ENCODE measurements around the gene CCNF.
A peak's percentile ranks its signal among the peaks of the same experiment; 100 is the strongest.
"Not testable (repeated sequence)": the region's sequence is repeated elsewhere in the genome, so short reads cannot be mapped to it uniquely, and the experiment has no call there.

The CCNF gene, protein sequence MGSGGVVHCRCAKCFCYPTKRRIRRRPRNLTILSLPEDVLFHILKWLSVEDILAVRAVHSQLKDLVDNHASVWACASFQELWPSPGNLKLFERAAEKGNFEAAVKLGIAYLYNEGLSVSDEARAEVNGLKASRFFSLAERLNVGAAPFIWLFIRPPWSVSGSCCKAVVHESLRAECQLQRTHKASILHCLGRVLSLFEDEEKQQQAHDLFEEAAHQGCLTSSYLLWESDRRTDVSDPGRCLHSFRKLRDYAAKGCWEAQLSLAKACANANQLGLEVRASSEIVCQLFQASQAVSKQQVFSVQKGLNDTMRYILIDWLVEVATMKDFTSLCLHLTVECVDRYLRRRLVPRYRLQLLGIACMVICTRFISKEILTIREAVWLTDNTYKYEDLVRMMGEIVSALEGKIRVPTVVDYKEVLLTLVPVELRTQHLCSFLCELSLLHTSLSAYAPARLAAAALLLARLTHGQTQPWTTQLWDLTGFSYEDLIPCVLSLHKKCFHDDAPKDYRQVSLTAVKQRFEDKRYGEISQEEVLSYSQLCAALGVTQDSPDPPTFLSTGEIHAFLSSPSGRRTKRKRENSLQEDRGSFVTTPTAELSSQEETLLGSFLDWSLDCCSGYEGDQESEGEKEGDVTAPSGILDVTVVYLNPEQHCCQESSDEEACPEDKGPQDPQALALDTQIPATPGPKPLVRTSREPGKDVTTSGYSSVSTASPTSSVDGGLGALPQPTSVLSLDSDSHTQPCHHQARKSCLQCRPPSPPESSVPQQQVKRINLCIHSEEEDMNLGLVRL

DNA sequence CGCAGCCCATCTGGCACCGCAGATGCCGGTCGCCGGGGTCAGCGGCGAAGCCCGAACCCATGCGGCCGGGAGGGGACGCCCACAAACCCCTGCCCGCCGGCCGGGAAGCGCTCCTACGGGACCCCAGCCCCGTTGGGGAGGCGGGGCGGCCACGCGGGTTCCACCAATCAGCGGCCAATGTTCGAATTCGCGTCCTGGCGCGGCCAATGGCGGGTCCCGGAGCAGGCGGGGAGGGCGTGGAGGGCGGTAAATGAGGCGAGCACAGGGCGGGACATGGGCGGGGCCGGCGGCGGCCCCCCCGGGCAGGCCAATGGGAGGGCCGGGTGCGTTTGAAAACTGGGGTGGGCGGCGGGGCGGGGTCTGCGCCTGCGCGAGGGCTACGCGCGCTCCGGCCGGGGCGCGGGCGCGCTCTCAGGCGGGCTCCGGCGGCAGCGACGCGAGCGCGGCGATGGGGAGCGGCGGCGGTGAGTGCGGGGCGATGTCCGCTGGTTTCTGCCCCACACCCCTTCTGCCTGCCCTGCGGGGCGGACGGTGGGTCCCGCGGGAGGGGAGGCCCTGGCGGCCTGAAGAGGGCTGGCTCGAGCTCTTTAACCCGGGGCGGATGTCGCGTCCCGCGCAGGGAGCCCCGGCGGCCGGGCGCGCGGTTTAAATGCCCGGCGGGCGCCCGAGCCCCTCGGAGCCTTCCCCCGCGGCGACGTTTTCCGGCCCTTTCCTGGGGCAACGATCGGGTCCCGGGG, at the start of gene CCNF:
Gene CCNF, plus strand, starts transcription at position 414 of the 737 bp plus-strand sequence. Its CDS starts 35 bp downstream, at position 449.
- TF ChIP-seq, protein P1, sequence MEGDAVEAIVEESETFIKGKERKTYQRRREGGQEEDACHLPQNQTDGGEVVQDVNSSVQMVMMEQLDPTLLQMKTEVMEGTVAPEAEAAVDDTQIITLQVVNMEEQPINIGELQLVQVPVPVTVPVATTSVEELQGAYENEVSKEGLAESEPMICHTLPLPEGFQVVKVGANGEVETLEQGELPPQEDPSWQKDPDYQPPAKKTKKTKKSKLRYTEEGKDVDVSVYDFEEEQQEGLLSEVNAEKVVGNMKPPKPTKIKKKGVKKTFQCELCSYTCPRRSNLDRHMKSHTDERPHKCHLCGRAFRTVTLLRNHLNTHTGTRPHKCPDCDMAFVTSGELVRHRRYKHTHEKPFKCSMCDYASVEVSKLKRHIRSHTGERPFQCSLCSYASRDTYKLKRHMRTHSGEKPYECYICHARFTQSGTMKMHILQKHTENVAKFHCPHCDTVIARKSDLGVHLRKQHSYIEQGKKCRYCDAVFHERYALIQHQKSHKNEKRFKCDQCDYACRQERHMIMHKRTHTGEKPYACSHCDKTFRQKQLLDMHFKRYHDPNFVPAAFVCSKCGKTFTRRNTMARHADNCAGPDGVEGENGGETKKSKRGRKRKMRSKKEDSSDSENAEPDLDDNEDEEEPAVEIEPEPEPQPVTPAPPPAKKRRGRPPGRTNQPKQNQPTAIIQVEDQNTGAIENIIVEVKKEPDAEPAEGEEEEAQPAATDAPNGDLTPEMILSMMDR (IDR thresholded peaks at IDR 0.05; ENCODE audit: low read depth, low read length): no peak
- DNase-seq (ENCODE audit: low read depth in 2 of 2): peak; percentile 94 to 97
- H3K4me3 ChIP-seq (replicated peaks in 1 of 2; ENCODE audit: low read depth in 2 of 2, low read length in 2 of 2): peak within 1 kb of the TSS; percentile 66 to 75

DNA sequence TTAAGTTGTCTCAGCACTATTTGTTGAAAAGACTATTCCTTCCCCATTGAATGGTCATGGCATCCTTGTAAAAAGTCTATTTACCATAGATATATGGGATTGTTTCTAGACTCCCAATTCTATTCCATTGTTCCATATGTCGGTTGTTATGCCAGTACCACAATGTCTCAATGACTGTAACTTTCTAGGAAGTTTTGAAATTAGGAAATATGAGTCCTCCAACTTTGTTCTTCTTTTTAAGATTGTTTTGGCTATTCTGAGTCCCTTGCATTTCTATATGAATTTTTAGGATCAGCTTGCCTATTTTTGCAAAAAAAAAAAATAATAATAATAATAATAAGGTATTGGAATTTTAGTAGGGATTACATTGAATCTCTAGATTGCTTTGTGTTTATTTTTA, 45.7 kb upstream of the CCNF start:
- no peak overlapping the region for H3K4me3 ChIP-seq (replicated peaks in 1 of 2; ENCODE audit: low read depth in 2 of 2, low read length in 2 of 2)
- TF ChIP-seq, protein P1 (IDR thresholded peaks at IDR 0.05; ENCODE audit: low read depth, low read length): no peak
- DNase-seq (ENCODE audit: low read depth in 2 of 2): no peak

DNA sequence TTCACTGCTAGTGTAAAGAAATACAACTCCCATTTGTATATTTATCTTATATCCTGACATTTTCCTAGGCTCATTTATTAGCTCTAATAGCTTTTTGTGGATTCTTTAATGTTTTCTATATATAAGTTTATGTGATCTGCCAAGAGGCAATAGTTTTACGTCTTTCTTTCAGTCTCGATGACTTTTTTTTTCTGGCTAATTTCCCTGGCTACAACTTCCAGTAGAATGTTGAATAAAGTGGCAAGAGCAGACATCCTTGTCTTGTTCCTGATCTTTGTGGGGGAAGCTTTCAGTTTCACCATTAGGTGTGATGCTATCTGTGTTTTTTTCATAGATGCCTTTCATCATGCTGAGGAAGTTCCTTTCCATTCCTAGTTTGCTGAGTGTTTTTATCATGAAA, 44.8 kb upstream of the CCNF start:
- TF ChIP-seq, protein P1 (IDR thresholded peaks at IDR 0.05; ENCODE audit: low read depth, low read length): no peak
- DNase-seq (ENCODE audit: low read depth in 2 of 2): no peak
- H3K4me3 ChIP-seq (replicated peaks in 1 of 2; ENCODE audit: low read depth in 2 of 2, low read length in 2 of 2): no peak overlapping the region

DNA sequence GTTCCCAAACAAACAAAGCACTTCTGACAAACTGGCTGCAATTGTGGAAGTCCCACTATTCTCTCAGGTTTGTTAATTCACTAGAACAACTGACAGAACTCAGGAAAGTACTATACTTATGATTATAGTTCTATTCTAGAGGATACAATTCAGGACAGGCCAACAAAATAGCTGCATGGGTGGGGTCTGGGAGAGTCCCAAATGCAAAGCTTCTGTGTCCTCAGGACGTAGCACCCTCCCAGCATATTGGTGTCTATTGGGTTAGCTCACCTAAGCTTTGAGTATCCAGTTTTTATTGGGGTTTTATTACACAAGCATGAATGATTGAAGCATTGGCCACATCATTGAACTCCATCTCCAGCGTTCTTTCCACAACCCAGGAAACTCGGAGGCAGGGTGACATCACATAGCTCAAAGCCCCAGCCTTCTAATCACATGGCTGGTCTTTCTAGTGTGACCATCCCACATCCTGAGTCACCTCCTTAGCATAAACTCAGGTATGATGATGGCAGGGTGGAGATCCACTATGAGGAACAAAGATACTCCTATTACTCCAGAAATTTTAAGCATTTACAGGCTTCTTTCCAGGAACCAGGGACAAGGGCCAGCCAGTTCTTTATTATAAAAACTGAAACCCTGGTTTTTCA, 43.9 kb upstream of the CCNF start:
- H3K4me3 ChIP-seq (replicated peaks in 1 of 2; ENCODE audit: low read depth in 2 of 2, low read length in 2 of 2): no peak overlapping the region
- TF ChIP-seq, protein P1 (IDR thresholded peaks at IDR 0.05; ENCODE audit: low read depth, low read length): no peak
- DNase-seq (ENCODE audit: low read depth in 2 of 2): peak in 1 of 2 donors; percentile 18

DNA sequence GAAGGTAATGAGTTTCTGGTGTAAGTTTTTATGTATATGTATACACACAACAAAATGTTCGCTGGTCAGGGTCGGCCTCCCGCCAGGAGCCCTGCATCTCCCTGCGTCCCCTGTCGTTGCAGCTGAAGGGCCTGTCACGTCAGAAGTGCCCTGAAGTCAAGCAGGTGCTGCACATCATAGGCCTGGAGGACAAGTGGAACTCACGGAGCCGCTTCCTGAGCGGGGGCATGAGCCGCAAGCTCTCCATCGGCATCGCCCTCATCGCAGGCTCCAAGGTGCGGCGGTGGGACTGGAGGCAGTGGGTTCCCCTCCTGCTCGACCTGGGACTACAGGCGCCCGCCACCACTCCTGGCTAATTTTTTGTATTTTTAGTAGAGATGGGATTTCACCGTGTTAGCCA, 43.3 kb upstream of the CCNF start:
- not testable (repeated sequence) for DNase-seq (ENCODE audit: low read depth in 2 of 2); H3K4me3 ChIP-seq (replicated peaks in 1 of 2; ENCODE audit: low read depth in 2 of 2, low read length in 2 of 2)

DNA sequence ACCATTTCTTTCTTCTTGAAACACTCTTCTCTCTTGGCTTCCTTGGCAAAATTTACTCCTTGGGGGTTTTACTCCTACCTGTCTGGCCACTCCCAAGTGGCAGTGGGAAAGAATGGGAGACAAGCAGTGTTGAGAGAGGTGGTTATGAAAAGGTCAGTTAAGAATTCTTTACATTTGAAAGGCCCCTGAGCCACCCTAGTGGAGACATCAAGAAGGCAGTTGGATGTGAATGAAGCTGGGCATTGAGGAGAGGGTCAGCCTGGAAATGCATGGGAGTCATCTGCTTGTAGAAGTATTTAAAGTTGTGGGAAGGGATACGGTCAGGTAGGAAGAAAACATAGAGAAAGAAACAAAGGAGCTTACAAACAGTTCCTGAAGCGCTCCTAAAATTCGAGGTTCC, 42.3 kb upstream of the CCNF start:
- TF ChIP-seq, protein P1 (IDR thresholded peaks at IDR 0.05; ENCODE audit: low read depth, low read length): peak; percentile 40
- DNase-seq (ENCODE audit: low read depth in 2 of 2): peak in 1 of 2 donors; percentile 12
- no peak overlapping the region for H3K4me3 ChIP-seq (replicated peaks in 1 of 2; ENCODE audit: low read depth in 2 of 2, low read length in 2 of 2)
